Measurements from ENCODE around the gene PISD.

GRCh38 chr22:31691408-31691807 lies 29.4 kb upstream of the PISD start:
- TF ChIP-seq CTCF (IDR thresholded peaks at IDR 0.05): no peak
- TF ChIP-seq POLR2A (IDR thresholded peaks at IDR 0.05): no peak

Data from esophagus squamous epithelium (tissue), 4 donors.